Muscle layer of colon (tissue), 2 donors: ENCODE results near the gene INTS7.
A peak's percentile ranks its signal among the peaks of the same experiment; 100 is the strongest.
"Not testable (repeated sequence)": the region's sequence is repeated elsewhere in the genome, so short reads cannot be mapped to it uniquely, and the experiment has no call there.

Experiments used
- H3K27ac ChIP-seq: one replicate; pipeline ENCODE4 v1.7.0; 2013; ENCODE audit warnings: low read depth, mild to moderate bottlenecking, low read length, moderate library complexity
- H3K27me3 ChIP-seq, 2 donors: one replicate each; pipeline ENCODE4 v1.7.0; 2013; ENCODE audit warnings: low read length in 2 of 2, mild to moderate bottlenecking in 2 of 2; ENCODE audit not compliant: insufficient read depth in 2 of 2, control insufficient read depth in 1 of 2
- H3K36me3 ChIP-seq: one replicate; pipeline ENCODE4 v1.7.0; 2013; ENCODE audit warnings: mild to moderate bottlenecking, low read length; ENCODE audit not compliant: insufficient read depth
- H3K4me1 ChIP-seq: one replicate; pipeline ENCODE4 v1.7.0; 2013; ENCODE audit warnings: mild to moderate bottlenecking, low read length; ENCODE audit not compliant: insufficient read depth
- H3K4me3 ChIP-seq, 2 donors: one replicate each; pipeline ENCODE4 v1.7.0; 2013; ENCODE audit warnings: low read length in 2 of 2, low read depth in 1 of 2, mild to moderate bottlenecking in 1 of 2, moderate library complexity in 1 of 2
- H3K9ac ChIP-seq: one replicate; pipeline ENCODE4 v1.7.0; 2013; ENCODE audit warnings: low read length
- H3K9me3 ChIP-seq: one replicate; pipeline ENCODE4 v1.7.0; 2013; ENCODE audit warnings: mild to moderate bottlenecking, low read length
- donor health status: abdominal sarcoma.
- donor health status: Adenocarcinoma of cecum.

The INTS7 gene

DNA sequence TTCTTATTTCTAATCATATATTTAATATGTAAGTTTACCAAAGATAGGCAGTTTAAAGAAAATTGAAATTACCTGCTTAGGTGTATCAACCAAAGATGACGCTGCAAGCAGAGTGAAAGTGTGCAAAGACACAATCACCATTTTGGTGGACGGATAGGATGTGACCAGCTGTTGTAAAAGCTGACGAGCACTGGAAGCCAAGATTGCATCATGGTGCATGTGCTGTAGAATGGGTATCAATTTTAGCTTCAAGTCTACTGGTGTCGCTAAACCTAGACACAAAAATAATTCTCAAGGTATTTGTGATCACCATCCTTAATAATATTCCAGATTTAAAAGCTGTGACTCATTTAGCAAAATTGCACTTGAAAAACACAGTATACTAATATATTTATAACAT lies 28.2 kb downstream of the INTS7 start:
- no peaks in the 10 kb centered on the region for H3K4me1 ChIP-seq
- H3K27me3 ChIP-seq: no peaks in the 10 kb centered on the region
- no peak overlapping the region for H3K27ac ChIP-seq
- H3K9me3 ChIP-seq: no peaks in the 10 kb centered on the region
- H3K4me3 ChIP-seq: no peak overlapping the region
- no peaks in the 10 kb centered on the region for H3K36me3 ChIP-seq
- no peak overlapping the region for H3K9ac ChIP-seq

DNA sequence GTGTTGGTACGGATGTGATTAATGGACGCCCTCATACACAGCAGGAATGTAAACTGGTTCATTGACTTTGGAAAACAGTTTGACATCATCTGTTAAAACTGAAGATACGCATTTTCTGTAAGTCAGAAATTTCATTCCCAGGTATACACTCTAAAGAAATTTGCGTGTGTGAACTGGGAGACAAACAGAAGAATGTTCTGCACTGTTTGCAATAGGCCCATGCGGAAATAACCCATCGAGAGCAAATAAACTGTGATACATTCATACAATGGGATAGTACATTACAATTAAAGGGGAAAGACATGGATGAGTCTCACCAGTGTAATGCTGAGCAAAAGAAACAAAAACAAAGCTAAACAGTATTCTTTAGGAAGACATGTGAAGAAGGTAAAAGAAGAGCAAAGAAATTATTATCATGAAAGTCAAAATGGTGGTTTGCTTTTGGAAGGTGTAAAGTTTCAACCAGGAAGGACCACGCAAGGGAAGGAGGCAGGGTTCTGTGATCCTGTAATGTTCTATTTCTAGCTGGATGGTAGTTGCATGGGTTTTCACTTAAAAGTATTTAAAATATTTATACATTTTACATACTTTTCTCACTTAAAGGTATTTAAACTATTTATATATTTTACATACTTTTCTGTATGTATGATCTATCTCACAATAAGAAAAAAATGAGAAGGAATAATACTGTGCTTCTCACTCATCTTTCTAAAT lies 30.3 kb downstream of the INTS7 start:
- no peaks in the 10 kb centered on the region for H3K36me3 ChIP-seq
- no peaks in the 10 kb centered on the region for H3K4me1 ChIP-seq
- no peak overlapping the region for H3K4me3 ChIP-seq

DNA sequence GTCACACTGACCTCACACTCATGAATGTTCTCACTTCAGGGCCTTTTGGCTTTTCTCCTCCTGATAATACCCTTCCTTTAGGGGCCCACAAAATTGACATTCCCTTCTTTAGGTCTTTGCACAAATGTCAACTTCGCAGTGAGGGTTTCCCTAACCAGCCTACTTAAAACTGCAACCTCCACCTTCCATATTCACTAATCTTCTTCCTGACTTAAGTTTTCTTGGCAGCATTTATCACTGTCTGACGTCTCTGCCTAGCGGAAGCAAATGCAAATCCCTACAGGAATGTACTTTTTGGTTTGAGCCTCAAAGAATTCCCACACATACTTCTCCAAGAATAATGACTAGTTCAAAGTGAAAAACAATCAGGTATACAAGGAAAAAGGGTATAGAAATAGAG lies 32.8 kb downstream of the INTS7 start:
- H3K27me3 ChIP-seq: no peaks in the 10 kb centered on the region
- no peaks in the 10 kb centered on the region for H3K36me3 ChIP-seq

More for the DNA sequence above, 30.3 kb downstream of the INTS7 start:
- no peaks in the 10 kb centered on the region for H3K9me3 ChIP-seq
- H3K9ac ChIP-seq: no peak overlapping the region
- no peak overlapping the region for H3K27ac ChIP-seq
- no peaks in the 10 kb centered on the region for H3K27me3 ChIP-seq

DNA sequence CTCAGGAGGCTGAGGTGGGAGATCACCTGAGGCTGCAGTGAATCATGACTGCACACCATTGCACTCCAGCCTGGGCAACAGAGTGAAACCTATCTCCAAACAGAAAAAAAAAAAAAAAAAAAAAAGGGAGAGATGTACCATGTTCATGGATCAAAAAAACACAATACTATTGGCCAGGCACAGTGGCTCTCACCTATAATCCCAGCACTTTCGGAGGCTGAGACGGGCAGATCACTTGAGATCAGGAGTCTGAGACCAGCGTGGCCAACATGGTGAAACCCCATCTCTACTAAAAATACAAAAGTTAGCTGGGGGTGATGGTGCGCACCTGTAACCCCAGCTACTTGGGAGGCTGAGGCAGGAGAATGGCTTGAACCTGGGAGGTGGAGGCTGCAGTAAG lies 37.9 kb downstream of the INTS7 start:
- not testable (repeated sequence) for H3K9ac ChIP-seq, H3K27ac ChIP-seq, H3K4me1 ChIP-seq, H3K9me3 ChIP-seq, H3K36me3 ChIP-seq, H3K27me3 ChIP-seq
- H3K4me3 ChIP-seq: peak overlapping the region in 1 of 2 donors; percentile 18

More for the DNA sequence above, 32.8 kb downstream of the INTS7 start:
- no peaks in the 10 kb centered on the region for H3K4me1 ChIP-seq
- H3K4me3 ChIP-seq: no peak overlapping the region
- H3K9ac ChIP-seq: no peak overlapping the region
- no peak overlapping the region for H3K27ac ChIP-seq
- no peaks in the 10 kb centered on the region for H3K9me3 ChIP-seq

DNA sequence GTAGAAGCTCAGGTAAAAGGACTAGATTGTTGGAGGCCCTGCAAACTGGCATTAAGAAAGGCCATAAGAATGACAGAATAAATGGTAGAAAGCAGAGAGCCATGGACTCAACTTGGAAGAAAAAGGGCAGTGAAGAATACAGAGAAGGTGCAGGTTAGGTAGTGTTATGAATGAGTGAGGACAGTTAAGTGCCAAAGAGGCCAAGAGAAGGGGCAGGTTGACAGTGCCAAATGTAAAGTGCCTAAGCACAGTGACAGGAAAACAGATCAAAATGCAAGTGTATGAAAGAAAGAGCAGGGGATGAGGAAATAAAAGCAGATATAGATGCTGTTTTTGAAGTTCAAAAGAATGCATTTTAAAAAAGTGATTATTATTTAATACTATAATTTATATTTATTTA lies 43.7 kb downstream of the INTS7 start:
- H3K27ac ChIP-seq: no peak overlapping the region
- H3K36me3 ChIP-seq: peaks cover 5% of the 10 kb centered on the region
- no peak overlapping the region for H3K9ac ChIP-seq
- no peak overlapping the region for H3K4me3 ChIP-seq
- no peaks in the 10 kb centered on the region for H3K27me3 ChIP-seq
- no peaks in the 10 kb centered on the region for H3K9me3 ChIP-seq
- H3K4me1 ChIP-seq: no peaks in the 10 kb centered on the region

DNA sequence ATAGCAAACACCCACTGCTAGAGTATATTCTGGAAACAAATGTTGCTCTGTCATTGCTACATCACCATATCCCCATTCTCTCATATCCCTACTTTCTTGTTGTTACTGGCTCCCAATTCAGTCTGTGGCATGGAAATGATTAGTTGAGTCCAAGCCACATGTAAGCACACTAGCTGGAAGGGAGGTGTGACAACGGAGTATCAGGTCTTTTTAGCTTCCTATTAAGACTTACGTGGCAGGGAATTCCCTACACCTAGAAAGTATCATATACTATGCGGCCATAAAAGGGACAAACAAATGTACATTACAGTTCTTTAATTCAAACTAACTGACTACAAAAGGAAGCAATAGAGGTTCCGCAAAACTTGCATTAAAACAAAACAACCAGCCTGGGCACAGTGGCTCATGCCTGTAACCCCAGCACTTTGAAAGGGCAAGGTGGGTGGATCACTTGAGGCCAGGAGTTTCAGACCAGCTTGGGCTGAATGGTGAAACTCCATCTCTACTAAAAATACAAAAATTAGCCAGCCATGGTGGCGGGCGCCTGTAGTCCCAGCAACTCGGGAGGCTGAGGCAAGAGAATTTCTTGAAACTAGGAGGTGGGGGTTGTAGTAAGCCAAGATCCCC lies 48.6 kb downstream of the INTS7 start:
- Histone ChIP-seq H3K9ac (no peak overlapping the region), H3K36me3 (peaks cover 9% of the 10 kb centered on the region), H3K4me1 (no peaks in the 10 kb centered on the region), H3K27me3 (no peaks in the 10 kb centered on the region), H3K4me3 (no peak overlapping the region), H3K9me3 (no peaks in the 10 kb centered on the region), H3K27ac (no peak overlapping the region)

DNA sequence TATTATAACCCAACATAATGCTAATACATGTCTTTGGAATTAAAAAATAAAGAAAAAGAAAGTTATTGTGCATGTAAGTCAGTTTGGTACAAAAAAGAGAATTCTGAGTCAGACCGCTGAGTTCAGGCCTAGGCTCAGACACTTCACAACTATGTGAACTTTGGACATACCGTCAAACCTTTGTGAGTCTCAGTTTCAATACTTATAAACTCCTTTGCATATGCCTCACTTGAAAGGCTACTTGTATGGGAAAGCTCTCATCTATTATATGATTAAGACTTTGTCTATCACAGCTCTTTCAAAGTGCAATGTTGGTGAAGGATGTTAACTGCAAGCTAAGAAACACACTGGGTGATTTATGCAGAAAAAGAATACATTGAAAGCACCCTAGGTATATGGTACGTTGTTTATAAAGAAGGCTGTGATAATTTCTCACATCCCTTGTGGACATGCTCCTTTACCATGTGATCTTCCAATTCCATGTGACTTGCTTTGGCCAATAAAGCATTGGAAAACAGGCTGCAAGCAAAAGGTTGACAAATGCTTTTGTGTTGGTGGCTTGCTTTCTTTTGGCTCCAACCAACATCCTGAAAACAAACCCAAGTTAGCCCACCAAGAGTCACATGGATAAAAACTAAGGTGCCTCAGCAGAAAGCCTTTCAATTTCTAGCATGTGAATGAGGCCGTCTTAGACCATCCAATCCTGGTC lies 49.6 kb downstream of the INTS7 start:
- Histone ChIP-seq H3K27me3 (no peaks in the 10 kb centered on the region), H3K4me1 (no peaks in the 10 kb centered on the region), H3K9ac (no peak overlapping the region), H3K4me3 (no peak overlapping the region), H3K27ac (no peak overlapping the region), H3K36me3 (peaks cover 9% of the 10 kb centered on the region), H3K9me3 (no peaks in the 10 kb centered on the region)

DNA sequence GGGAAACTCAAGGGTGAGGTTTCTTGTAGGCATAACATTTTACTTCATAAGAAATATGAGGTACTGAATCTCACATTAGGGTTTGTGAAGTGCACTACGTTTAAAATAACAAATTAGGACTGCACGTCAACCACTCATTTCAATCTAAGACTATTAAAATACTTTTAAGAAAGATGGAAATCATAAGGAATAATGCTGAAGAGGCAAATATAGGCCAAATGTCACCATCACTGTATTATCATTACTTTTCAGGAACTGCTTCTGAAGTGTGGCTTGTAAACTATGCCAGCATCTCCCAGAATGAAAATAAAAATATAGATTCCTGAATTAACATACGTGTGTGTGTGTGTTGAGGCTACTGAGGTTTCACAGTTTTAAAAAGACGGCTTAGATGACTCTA lies 56.8 kb downstream of the INTS7 start:
- H3K9ac ChIP-seq: no peak overlapping the region
- no peak overlapping the region for H3K4me3 ChIP-seq
- H3K9me3 ChIP-seq: no peaks in the 10 kb centered on the region
- no peaks in the 10 kb centered on the region for H3K4me1 ChIP-seq
- peaks cover 7% of the 10 kb centered on the region for H3K36me3 ChIP-seq
- no peak overlapping the region for H3K27ac ChIP-seq
- no peaks in the 10 kb centered on the region for H3K27me3 ChIP-seq

DNA sequence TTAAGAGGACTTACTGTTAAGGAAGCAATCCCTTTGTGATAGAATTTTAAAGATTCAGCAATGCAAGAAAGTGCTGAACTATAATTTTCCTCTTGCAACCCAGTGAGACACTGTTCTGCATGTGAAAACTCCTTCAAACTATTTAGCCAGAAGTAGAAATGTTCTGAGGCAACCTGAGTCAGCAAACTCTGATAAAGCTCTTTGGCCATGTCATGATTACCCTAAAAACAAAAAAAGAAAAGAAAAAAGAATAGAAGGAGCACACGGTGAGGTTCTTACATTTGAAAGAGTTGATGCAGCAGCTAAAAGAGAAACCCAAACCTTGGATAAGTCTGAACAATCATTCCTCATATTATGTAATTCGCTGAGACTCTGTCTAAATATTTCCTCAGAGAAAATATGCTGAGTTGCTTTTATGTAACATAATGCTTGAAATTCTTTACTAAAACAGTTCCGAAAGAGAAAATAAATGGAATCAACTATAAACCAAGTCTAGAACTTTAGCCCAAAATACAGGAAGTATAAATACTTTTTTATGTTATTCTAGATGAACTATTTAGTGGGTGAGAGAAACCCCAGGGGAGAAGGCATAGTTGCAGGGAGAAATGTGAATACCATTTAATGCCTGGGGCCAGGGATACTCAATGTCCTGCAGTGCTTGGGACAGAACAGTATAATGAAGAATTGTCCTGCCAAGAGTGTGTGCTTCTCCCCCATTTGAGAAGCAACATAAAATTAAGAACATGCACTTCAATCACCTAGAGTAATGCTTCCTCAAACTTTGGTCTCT lies 60.0 kb downstream of the INTS7 start:
- H3K27me3 ChIP-seq: no peaks in the 10 kb centered on the region
- H3K36me3 ChIP-seq: peaks cover 7% of the 10 kb centered on the region
- H3K4me3 ChIP-seq: no peak overlapping the region
- H3K4me1 ChIP-seq: no peaks in the 10 kb centered on the region
- no peak overlapping the region for H3K9ac ChIP-seq
- peak overlapping the region; percentile 42 for H3K27ac ChIP-seq
- H3K9me3 ChIP-seq: no peaks in the 10 kb centered on the region

DNA sequence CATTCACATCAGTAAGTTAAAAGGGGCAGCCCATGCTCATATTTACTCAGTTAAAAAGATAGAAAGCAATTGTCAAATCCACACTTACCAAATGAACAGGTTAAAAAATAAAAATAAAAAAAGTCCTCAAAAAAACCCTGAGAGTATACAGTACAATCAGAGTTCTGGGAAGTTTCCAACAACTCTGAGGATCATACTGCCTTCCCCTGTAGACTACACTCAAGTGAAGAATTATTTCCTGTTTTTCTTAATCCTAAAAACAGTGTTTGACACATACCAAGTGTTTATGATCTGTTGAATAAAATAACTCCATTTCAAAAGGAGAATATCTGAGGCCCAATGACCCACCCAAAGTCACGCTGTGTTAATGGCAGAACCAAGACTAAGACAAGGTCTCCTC lies 61.8 kb downstream of the INTS7 start:
- no peaks in the 10 kb centered on the region for H3K4me1 ChIP-seq
- H3K27ac ChIP-seq: no peak overlapping the region
- no peaks in the 10 kb centered on the region for H3K36me3 ChIP-seq
- H3K9ac ChIP-seq: no peak overlapping the region
- H3K4me3 ChIP-seq: no peak overlapping the region
- H3K27me3 ChIP-seq: no peaks in the 10 kb centered on the region
- no peaks in the 10 kb centered on the region for H3K9me3 ChIP-seq

DNA sequence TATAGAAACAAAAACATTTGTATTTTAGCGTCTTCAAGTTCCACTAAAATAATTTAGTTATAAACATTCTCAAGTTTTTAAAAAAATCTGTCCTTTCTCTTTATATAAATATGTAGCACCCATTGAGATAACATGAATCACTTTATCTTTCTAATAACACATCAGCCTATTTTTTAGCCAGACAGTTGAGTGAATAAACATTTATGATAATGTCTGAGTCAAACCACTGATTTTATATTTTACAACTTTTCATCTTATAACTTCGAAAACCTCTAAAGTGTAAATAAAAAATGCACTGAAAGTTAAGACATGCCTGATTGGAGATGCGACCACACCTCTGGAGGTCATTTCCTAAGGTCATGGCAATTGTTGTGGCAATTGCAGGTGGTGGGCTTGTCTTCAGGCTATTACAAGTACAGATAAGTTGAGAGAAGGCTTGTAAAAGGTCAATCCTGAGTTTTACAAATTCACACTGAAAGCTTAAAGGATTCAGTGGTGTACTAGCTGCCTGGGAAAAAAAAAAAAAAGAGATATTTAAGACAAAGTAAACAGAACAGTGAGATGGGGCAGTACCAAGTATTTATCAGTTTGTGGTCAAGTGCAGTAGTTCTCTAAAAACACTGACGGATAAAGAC lies 67.0 kb downstream of the INTS7 start:
- Histone ChIP-seq H3K4me3 (no peak overlapping the region), H3K4me1 (no peaks in the 10 kb centered on the region), H3K27me3 (no peaks in the 10 kb centered on the region), H3K36me3 (no peaks in the 10 kb centered on the region), H3K27ac (no peak overlapping the region), H3K9ac (no peak overlapping the region), H3K9me3 (no peaks in the 10 kb centered on the region)
